Activated T-helper 17 cell treated with anti-CD3 and anti-CD28 coated beads, Interleukin-2, amount 50 U/mL, for 72 hours (primary cell): Measurements from ENCODE around the gene CCDC24. TPM values are rescaled to one million over a fixed set of nuclear protein-coding genes. Genes with fewer than 3 reads are reported as not detected.

Experiments
- ATAC-seq: fragments of 150-1000 bp; cut with Tn5 transposase; replicated peaks from 2 replicates; pipeline ENCODE4 v1.10.0; 2021; ENCODE audit warnings: mild to moderate bottlenecking, moderate library complexity
- H3K27ac Mint-ChIP-seq: one replicate; pipeline ENCODE4 v1.8.0; 2022; ENCODE audit warnings: mixed read lengths
- H3K27me3 Mint-ChIP-seq: one replicate; pipeline ENCODE4 v1.8.0; 2022; ENCODE audit warnings: mixed read lengths
- H3K36me3 Mint-ChIP-seq: one replicate; pipeline ENCODE4 v1.8.0; 2022; ENCODE audit warnings: low read depth, mild to moderate bottlenecking, mixed read lengths
- H3K4me1 Mint-ChIP-seq: one replicate; pipeline ENCODE4 v1.8.0; 2022; ENCODE audit warnings: mixed read lengths
- H3K4me3 Mint-ChIP-seq: one replicate; pipeline ENCODE4 v1.8.0; 2022; ENCODE audit warnings: mild to moderate bottlenecking, mixed read lengths
- H3K9me3 Mint-ChIP-seq: one replicate; pipeline ENCODE4 v1.8.0; 2022; ENCODE audit warnings: mixed read lengths
- total RNA-seq, 2 donors: library from RNA; stranded (reverse); gene quantifications; one replicate each; pipeline ENCODE4 v1.2.3, GENCODE V29; 2022

CCDC24 gene
- total RNA-seq, 2 donors from 2014 or later = 0.95 to 2.6 TPM

- H3K4me3 Mint-ChIP-seq = no peak overlapping the region
- peaks cover 4% of the 10 kb centered on the region for H3K4me1 Mint-ChIP-seq
- ATAC-seq = peak; percentile 30
- H3K27me3 Mint-ChIP-seq = no peaks in the 10 kb centered on the region
- no peaks in the 10 kb centered on the region for H3K9me3 Mint-ChIP-seq
- no peaks in the 10 kb centered on the region for H3K36me3 Mint-ChIP-seq
- H3K27ac Mint-ChIP-seq = no peak overlapping the region
These were observed 45.8 kb downstream of the CCDC24 start for GRCh38 chr1:44037154-44037553.

DNA sequence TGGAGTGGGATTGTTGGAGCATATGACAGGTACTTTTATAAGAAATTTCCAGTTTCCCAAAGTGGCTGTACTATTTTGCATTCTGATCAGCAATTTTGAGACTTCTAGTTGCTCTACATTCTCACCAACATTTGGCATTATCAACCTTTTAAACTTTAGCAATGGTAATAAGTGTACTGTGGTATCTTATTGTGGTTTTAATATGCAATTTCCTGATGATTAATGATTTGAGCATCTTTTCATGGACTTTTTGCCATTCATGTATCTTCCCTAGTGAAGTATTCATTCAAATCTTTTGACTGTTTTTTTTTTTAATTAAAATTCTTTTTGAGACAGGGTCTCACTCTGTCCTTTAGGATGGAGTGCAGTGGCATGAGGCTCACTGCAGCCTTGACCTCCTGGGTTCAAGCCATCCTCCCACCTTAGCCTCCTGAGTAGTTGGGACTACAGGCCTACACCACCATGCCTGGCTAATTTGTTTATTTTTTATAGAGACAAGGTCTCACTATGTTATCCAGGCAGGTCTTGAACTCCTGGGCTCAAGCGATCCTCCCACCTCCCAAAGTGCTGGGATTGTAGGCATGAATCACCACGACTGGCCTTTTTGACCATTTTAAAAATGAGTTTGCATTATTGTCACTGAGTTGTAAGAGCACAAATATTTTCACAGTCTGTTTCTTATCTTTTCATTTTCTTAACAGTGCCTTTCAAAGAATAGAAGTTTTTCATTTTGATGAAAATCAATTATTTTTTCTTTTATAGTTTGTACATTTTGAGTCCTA lies 47.7 kb downstream of the CCDC24 start:
- Mint-ChIP-seq H3K27ac (no peak overlapping the region), H3K27me3 (peaks cover 3% of the 10 kb centered on the region), H3K36me3 (no peaks in the 10 kb centered on the region), H3K9me3 (no peaks in the 10 kb centered on the region), H3K4me3 (no peak overlapping the region), H3K4me1 (no peaks in the 10 kb centered on the region)
- no peak for ATAC-seq

GRCh38 chr1:44040418-44040817 lies 49.0 kb downstream of the CCDC24 start:
- H3K27me3 Mint-ChIP-seq = peaks cover 3% of the 10 kb centered on the region
- no peak overlapping the region for H3K27ac Mint-ChIP-seq
- no peaks in the 10 kb centered on the region for H3K36me3 Mint-ChIP-seq
- no peaks in the 10 kb centered on the region for H3K9me3 Mint-ChIP-seq
- H3K4me3 Mint-ChIP-seq = no peak overlapping the region
- ATAC-seq = no peak
- no peaks in the 10 kb centered on the region for H3K4me1 Mint-ChIP-seq

GRCh38 chr1:44040846-44041245 lies 49.4 kb downstream of the CCDC24 start:
- no peaks in the 10 kb centered on the region for H3K4me1 Mint-ChIP-seq
- H3K9me3 Mint-ChIP-seq = no peaks in the 10 kb centered on the region
- no peak for ATAC-seq
- no peak overlapping the region for H3K27ac Mint-ChIP-seq
- H3K36me3 Mint-ChIP-seq = no peaks in the 10 kb centered on the region
- no peak overlapping the region for H3K4me3 Mint-ChIP-seq
- H3K27me3 Mint-ChIP-seq = peaks cover 3% of the 10 kb centered on the region

GRCh38 chr1:44043176-44044070 lies 52.0 kb downstream of the CCDC24 start:
- no peaks in the 10 kb centered on the region for H3K36me3 Mint-ChIP-seq
- no peaks in the 10 kb centered on the region for H3K9me3 Mint-ChIP-seq

DNA sequence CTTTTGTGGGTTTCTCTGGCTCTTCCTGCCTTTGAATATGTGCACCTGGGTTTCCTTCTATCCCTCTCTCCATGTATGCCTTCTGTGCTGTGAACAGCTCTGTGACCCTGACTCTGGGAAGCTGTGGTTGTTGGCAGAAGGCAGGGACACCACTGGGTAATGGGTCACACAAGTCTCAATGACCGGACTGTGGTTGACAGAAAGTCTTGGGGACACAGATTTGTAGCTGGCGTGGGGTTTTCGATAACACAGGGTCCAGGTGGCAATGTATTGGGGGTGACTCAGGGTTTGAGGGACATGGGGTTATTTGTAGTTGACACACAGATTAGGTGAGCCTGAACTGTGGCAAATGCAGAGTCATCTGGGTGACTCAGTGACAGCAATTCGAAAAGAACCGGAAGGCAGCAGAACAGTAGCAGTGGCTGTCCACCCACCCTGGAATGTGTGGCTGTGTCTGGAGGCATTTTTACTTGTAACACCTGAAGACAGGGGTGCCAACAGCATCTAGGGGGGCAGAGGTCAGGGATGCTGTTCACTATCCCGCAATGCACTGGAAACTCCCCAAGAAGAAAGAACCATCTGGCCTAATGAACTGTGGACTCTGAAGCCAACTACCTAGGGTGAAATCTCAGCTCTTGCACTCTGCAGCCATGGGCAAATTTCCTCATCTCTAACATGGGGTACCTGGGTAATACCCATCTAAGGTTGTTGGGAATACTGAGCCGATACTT lies 52.8 kb downstream of the CCDC24 start:
- peak; percentile 55 for ATAC-seq
- H3K36me3 Mint-ChIP-seq = no peaks in the 10 kb centered on the region
- peaks cover 8% of the 10 kb centered on the region for H3K27me3 Mint-ChIP-seq
- no peaks in the 10 kb centered on the region for H3K9me3 Mint-ChIP-seq
- peaks cover 13% of the 10 kb centered on the region for H3K4me1 Mint-ChIP-seq
- H3K27ac Mint-ChIP-seq = no peak overlapping the region
- no peak overlapping the region for H3K4me3 Mint-ChIP-seq

More at GRCh38 chr1:44043176-44044070, 52.0 kb downstream of the CCDC24 start:
- Mint-ChIP-seq H3K27me3 (peaks cover 8% of the 10 kb centered on the region), H3K4me3 (no peak overlapping the region), H3K27ac (no peak overlapping the region), H3K4me1 (peaks cover 13% of the 10 kb centered on the region)
- no peak for ATAC-seq

DNA sequence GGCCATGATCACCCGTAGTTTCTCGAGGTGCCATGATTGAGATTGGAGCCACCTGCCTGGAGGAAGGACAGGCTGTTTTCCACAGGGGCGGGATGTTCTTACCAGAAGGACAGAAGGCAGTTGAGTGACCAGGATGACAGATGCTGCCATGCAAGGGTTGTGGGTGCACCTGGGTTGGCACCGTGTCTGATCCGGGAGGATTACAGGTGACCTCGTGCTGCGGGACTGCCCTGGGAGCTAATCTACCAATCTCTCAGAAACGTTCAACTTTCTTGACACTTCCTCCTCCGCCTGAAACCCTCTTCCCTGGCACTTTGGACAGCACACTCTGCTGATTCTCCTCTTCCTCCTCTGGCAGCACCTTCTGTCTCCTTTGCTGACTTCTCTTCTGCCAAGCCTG lies 53.7 kb downstream of the CCDC24 start:
- H3K9me3 Mint-ChIP-seq = no peaks in the 10 kb centered on the region
- no peaks in the 10 kb centered on the region for H3K36me3 Mint-ChIP-seq
- no peak overlapping the region for H3K27ac Mint-ChIP-seq
- no peak overlapping the region for H3K4me3 Mint-ChIP-seq
- peaks cover 13% of the 10 kb centered on the region for H3K4me1 Mint-ChIP-seq
- ATAC-seq = no peak
- peaks cover 8% of the 10 kb centered on the region for H3K27me3 Mint-ChIP-seq

Other genes with a start within 250 kb of the CCDC24 start
- gene ARTN, start 57.8 kb upstream of the CCDC24 start, total RNA-seq = under 1 TPM in 1 of 2 donors, not detected in 1; 0.32 TPM
- gene IPO13, start 44.6 kb upstream of the CCDC24 start, total RNA-seq = 10 to 100 TPM in 1 of 2 donors, 1 to 10 TPM in 1; 9.4 to 26.5 TPM
- gene DPH2, start 21.6 kb upstream of the CCDC24 start, total RNA-seq = 10 to 100 TPM; 24.7 to 59.4 TPM
- gene ATP6V0B, start 16.6 kb upstream of the CCDC24 start, total RNA-seq = 100 to 1,000 TPM in 1 of 2 donors, 10 to 100 TPM in 1; 80.1 to 183 TPM
- 10 to 100 TPM; 18.5 to 34.4 TPM for gene B4GALT2, start 12.4 kb upstream of the CCDC24 start, total RNA-seq
- gene SLC6A9, start 39.9 kb downstream of the CCDC24 start, total RNA-seq = 1 to 10 TPM in 1 of 2 donors, under 1 TPM in 1; 0.87 to 2.8 TPM
- gene KLF17, start 127.2 kb downstream of the CCDC24 start, total RNA-seq = not detected
- gene KLF18, start 150.0 kb downstream of the CCDC24 start, total RNA-seq = not detected
- 10 to 100 TPM; 41.1 to 41.4 TPM for gene DMAP1, start 221.9 kb downstream of the CCDC24 start, total RNA-seq